Central memory CD8-positive, alpha-beta T cell (primary cell): Measurements from ENCODE around the gene GDI2.
A peak's percentile ranks its signal among the peaks of the same experiment; 100 is the strongest.

Experiments used
- ATAC-seq: fragments of 150-1000 bp; cut with Tn5 transposase; replicated peaks from 2 replicates; pipeline ENCODE4 v1.10.0; 2022; ENCODE audit warnings: mild to moderate bottlenecking, moderate FRiP score, moderate number of reproducible peaks; ENCODE audit not compliant: poor library complexity, severe bottlenecking; ENCODE audit errors: extremely low read depth
- DNase-seq, 2 donors: peaks; one replicate each; pipeline ENCODE4 v3.0.0; 2021; ENCODE audit warnings: low spot score in 2 of 2
- H3K27ac Mint-ChIP-seq: one replicate; pipeline ENCODE4 v1.8.0; 2022; ENCODE audit warnings: low read depth, mild to moderate bottlenecking, moderate library complexity, mixed read lengths
- H3K27me3 Mint-ChIP-seq: one replicate; pipeline ENCODE4 v1.8.0; 2022; ENCODE audit warnings: mixed read lengths
- H3K36me3 Mint-ChIP-seq: one replicate; pipeline ENCODE4 v1.8.0; 2022; ENCODE audit warnings: mild to moderate bottlenecking, moderate library complexity, mixed read lengths; ENCODE audit not compliant: insufficient read depth
- H3K4me1 Mint-ChIP-seq: one replicate; pipeline ENCODE4 v1.8.0; 2022; ENCODE audit warnings: mixed read lengths
- H3K4me3 Mint-ChIP-seq: one replicate; pipeline ENCODE4 v1.8.0; 2022; ENCODE audit warnings: mild to moderate bottlenecking, moderate library complexity, mixed read lengths
- H3K9me3 Mint-ChIP-seq: one replicate; pipeline ENCODE4 v1.8.0; 2022; ENCODE audit warnings: mixed read lengths

GDI2 gene

DNA sequence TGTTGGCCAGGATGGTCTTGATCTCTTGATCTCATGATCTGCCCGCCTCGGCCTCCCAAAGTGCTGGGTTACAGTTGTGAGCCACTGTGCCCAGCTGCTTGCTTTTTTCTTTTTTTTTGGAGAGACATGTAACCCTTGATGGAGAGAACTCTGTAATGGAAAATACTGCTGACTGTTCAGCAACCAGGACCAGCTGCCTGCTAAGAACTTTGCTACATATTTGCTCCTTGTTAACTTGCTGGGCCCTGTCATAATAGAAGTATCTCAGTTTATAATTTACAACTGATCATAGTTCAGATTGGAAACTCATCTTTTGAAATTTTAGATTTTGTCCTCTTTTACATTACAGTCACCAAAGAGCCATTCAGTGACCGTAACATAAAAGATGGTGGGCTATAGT is 93.7 kb downstream of the GDI2 start:
- Mint-ChIP-seq H3K4me3 (no peak overlapping the region), H3K4me1 (peaks cover 21% of the 10 kb centered on the region), H3K27ac (peak overlapping the region; percentile 6), H3K27me3 (no peaks in the 10 kb centered on the region), H3K36me3 (peaks cover 26% of the 10 kb centered on the region), H3K9me3 (no peaks in the 10 kb centered on the region)
- no peak for ATAC-seq
- no peak for DNase-seq
